ENCODE measurements around the gene FAM83C.

Gene FAM83C

DNA sequence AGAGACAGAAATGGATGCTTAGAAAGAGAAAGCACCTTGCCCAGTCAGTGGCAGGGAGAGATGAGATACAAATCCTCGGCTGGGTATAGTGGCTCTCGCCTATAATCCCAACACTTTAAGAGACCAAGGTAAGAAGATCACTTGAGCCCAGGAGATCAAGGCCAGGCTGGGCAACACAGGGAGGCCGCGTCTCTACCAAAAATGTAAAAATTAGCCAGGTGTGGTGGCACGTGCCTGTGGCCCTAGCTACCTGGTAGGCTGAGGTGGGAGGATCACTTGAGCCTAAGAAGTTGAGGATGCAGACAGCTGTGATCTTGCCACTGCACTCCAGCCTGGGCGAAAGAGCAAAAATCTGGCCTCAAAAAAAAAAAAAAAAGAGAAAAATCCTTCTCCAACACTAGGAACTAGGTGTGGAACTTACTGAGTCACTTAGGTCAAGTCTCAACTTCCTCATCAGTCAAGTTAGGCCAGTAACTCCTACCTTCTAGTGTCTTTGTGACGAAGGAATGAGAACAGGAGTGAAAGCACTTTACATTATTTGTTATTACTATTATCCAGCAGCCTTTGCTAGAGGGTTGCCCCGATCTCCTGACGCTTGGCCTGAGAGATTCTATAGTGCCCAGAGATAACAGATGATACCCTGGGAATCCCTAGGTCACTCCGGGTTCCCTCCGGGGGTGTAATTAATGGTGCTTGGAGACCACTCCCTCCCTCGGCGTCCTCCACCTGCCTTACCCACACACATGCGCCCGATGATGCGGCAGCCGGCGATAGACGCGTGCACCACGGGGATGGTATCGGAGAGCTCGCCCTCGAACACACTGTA lies 8.6 kb downstream of the FAM83C start:
- no peak for DNase-seq (ENCODE audit: low read depth)

DNA sequence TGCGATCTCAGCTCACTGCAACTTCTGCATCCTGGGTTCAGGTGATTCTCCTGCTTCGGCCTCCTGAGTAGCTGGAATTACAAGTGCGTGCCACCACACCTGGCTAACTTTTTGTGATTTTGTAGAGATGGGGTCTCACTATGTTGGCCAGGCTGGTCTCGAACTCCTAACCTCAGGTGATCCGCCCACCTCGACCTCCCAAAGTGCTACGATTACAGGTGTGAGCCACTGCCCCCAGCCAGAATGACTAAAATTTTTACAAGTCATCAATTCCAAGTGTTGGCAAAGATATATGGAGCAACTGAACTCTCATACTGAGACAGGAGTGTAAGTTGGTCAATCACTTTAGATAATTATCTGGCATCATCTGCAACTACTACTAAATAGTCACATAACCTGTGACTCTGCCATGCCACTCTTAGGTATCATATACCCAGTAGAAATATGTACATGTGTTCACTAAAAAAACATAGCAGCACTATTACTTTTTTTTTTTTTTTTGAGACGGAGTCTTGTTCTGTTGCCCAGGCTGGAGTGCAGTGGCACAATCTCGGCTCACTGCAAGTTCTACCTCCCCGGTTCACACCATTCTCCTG lies 10.6 kb downstream of the FAM83C start:
- DNase-seq (ENCODE audit: low read depth), result no peak

DNA sequence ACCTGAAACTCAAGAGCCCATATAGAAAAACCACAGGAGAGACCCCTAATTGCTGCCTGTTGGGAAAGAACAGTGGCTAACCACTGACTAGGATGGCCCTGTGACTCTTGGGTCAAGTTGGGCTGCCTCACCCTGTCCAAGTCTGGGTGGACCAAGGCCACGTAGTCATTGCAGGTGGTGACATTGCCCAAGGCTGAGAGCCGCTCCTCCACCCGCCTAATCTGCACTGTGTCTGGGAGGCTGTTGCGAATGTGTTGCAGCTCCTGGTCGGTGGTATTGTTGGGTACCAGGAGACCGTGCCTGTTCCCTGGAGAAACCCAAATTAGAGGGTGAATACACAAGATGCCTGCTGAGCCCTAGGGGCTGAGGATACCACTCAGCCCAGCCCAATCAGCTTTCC lies 11.7 kb downstream of the FAM83C start:
- DNase-seq (ENCODE audit: low read depth), result no peak

DNA sequence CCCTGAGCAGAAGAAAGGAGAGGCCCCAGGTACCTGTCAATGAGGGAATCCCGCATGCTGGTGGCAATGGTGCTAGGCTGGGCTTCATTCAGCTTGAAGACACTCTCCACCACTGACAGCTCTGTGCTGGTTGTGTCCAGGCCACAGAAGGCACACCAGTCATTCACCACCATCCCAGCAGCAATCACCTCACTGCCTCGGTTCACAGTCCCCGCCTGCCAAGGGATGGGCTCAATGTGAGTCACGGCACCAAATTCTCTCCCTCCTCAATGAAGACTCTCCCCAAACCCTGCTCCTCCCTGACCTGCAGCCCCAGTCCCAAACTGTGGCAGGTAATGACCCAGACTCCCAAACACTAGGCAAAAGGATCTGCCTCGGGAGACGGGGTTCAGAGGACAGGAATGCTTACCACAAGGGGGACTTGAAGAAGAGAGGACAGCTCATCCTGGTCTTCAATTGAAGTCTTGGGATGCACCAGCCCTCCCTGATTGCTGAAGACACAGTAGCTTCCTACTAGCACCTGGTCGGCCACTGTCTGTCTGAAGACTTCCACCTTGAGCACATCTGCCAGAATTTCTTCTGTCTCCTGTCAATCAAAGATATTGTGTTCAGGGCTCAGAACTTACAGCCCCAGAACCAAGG lies 12.6 kb downstream of the FAM83C start:
- DNase-seq (ENCODE audit: low read depth), result no peak

- no peak for DNase-seq (ENCODE audit: low read depth)
These were observed 13.2 kb downstream of the FAM83C start for GRCh38 chr20:35279040-35279439.

GRCh38 chr20:35277531-35278395 lies 14.5 kb downstream of the FAM83C start, which contains the start of gene MMP24OS:
Gene MMP24OS, minus strand, starts transcription at chr20:35278122. Its CDS starts 193 bp downstream, at chr20:35277929.
- peak; percentile 85 for DNase-seq (ENCODE audit: low read depth)

DNA sequence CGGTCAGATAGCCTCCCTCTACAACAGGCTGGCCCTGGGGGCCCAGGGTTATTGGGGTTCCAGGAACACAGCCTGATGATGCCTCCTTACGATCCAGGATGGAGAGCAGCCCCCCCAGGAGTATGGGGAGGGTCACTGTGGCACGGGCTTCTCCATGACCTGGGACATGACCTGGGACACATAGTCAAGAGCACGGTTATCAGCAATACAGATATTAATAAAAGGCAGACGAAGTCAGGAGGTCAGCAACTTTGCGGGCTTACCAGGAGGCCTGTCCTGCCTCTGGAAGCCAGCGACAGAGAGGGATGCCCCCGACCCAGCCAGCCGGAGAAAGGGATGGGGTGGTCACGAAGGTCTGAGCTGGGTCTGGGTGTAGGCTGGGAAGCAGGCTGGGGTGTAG lies 15.1 kb downstream of the FAM83C start:
- no peak for DNase-seq (ENCODE audit: low read depth)

GRCh38 chr20:35276408-35276807 lies 15.8 kb downstream of the FAM83C start:
- DNase-seq (ENCODE audit: low read depth), result no peak

- no peak for DNase-seq (ENCODE audit: low read depth)
These were observed 16.4 kb downstream of the FAM83C start for GRCh38 chr20:35275741-35276251.

GRCh38 chr20:35274172-35275092 lies 17.8 kb downstream of the FAM83C start:
- no peak for DNase-seq (ENCODE audit: low read depth)

- no peak for DNase-seq (ENCODE audit: low read depth)
These were observed 18.6 kb downstream of the FAM83C start for GRCh38 chr20:35273449-35274171.

- no peak for DNase-seq (ENCODE audit: low read depth)
These were observed 20.3 kb downstream of the FAM83C start for GRCh38 chr20:35271904-35272303.

- no peak for DNase-seq (ENCODE audit: low read depth)
These were observed 20.9 kb downstream of the FAM83C start for GRCh38 chr20:35271073-35271882.

DNA sequence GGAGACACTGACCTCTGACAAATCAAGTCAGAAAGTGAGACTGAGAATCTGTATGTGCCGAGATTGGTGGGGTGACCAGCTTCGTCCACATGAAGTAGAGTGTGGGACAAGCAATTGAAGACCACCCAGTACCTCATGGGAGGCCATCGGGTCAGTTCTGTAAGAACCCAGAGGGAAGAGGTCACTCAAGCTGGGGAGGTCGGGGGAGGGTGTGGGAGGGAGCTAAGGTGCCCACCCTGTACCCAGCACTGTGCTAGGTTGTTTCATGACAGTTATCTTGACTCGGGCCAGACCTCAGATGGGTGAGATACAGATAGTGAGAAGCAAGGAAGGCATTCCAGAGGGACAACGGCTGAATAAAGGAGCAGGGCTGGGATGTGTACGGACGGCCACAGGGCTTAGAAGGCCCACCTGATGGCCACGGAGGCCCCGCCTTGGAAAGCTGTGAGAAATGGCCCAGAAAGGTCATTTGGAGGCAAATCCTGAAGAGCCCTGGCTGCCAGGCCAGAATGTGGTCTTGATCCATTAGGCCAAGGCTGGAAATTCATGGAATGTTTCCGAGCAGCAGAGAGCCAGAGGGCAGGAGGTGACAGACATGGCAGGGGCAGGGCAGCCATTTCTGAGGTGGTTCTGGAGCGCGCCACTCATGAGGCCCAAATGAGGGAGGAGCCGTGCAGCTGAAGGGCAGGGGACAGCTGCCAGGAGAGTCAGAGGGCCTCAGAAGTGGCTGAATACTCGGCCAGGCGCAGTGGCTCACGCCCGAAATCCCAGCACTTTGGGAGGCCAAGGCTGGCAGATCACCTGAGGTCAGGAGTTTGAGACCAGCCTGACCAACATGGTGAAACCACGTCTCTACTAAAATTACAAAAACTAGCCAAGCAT lies 22.0 kb downstream of the FAM83C start:
- no peak for DNase-seq (ENCODE audit: low read depth)

DNA sequence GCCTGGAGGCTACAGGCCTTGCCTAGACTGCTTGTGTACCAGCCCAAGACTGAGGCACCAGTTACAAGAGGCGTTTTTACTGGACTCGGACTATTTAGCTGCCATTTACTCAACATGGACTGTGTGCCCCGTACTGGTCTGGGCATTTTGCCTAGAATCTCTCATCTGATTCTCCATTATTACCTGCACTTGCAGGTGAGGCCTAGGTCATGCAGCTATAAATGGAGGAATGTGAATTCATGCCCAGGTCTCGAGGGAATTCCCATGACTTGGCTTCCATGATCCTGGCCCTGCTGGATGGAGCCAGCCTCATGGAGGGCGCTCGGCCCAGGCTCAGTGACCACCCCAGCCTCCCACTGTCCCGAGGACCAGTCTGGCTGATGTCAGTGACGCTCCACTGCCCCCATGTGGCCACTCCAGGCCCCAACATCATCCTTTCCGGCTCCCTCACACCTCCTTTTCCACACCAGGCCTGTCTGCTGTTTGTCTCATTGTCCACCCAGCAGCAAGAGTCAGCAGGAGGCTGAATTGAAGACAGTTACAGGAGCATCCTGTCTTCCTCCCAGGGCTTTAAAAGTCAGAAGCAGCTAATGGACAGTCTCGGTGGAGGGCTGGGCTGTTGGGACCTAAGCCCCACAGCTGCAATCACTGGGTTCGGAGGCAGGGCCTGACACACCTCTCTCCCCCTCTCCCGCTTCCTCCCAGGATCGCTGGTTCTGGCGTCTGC lies 23.0 kb downstream of the FAM83C start:
- DNase-seq (ENCODE audit: low read depth), result peak; percentile 32

GRCh38 chr20:35267092-35267491 lies 25.1 kb downstream of the FAM83C start:
- no peak for DNase-seq (ENCODE audit: low read depth)

GRCh38 chr20:35264755-35265154 lies 27.5 kb downstream of the FAM83C start:
- DNase-seq (ENCODE audit: low read depth), result no peak

All from stimulated activated CD8-positive, alpha-beta memory T cell treated with anti-CD3 and anti-CD28 coated beads, Interleukin-4, amount 100 ng/mL, for 24 hours (primary cell).